ENCODE data around the gene EP400. TPM values are rescaled to one million over a fixed set of nuclear protein-coding genes. Genes with fewer than 3 reads are reported as not detected.

EP400 gene
- total RNA-seq, 1 experiment from 2014 or later, result 80.1 TPM

DNA sequence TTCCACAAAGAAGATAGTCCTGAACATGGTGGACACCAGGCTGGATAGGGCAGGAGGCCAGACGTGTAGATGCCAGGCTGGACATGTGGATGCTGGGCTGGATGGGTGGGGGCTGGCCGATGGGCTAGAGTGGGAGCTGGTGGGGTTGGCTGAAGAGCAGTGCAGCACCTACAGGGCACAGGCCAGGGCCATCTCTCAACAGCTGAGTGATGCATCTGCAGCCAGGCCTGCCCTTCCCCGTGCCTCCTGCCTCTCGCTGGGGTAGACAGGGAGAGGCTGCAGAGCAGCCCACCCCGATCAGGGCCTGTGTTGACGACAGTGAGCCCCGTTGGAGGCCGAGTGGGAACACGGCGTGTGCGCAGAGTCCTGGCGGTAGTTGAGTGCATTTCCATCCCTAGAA is 39.3 kb downstream of the EP400 start:
- BruUV-seq (replicated peaks), result no TSS peak
- no peak for TF ChIP-seq EZH2 (IDR thresholded peaks at IDR 0.05; ENCODE audit: borderline replicate concordance, low read depth, low read length, poor library complexity, severe bottlenecking)
- TF ChIP-seq, protein P1, sequence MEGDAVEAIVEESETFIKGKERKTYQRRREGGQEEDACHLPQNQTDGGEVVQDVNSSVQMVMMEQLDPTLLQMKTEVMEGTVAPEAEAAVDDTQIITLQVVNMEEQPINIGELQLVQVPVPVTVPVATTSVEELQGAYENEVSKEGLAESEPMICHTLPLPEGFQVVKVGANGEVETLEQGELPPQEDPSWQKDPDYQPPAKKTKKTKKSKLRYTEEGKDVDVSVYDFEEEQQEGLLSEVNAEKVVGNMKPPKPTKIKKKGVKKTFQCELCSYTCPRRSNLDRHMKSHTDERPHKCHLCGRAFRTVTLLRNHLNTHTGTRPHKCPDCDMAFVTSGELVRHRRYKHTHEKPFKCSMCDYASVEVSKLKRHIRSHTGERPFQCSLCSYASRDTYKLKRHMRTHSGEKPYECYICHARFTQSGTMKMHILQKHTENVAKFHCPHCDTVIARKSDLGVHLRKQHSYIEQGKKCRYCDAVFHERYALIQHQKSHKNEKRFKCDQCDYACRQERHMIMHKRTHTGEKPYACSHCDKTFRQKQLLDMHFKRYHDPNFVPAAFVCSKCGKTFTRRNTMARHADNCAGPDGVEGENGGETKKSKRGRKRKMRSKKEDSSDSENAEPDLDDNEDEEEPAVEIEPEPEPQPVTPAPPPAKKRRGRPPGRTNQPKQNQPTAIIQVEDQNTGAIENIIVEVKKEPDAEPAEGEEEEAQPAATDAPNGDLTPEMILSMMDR (conservative IDR thresholded peaks at IDR 0.05; ENCODE audit: low read depth, low read length), result no peak
- no peaks in the 10 kb centered on the region for H3K27me3 ChIP-seq (replicated peaks; ENCODE audit: insufficient read depth, low read depth, low read length, poor library complexity)
- H3K4me3 ChIP-seq (ENCODE audit: low read depth, low read length, poor library complexity, severe bottlenecking), result no peak overlapping the region
- H3K36me3 ChIP-seq (ENCODE audit: insufficient read depth, low read length, poor library complexity, severe bottlenecking), result peaks cover 52% of the 10 kb centered on the region
- intact Hi-C loops (cut with micrococcal nuclease; ENCODE audit: unreplicated experiment), result loop anchor here (5.0 kb wide), 1 partner anchor 37 kb away; no protein-coding TSS in a partner anchor
- peaks cover 56% of the 10 kb centered on the region for H3K4me1 ChIP-seq (ENCODE audit: insufficient read depth, low read length, poor library complexity, severe bottlenecking)
- ChIA-PET POLR2A (ENCODE audit: low non-redundant PET) (no interaction called here), CTCF (no interaction called here)
- H3K9me3 ChIP-seq (ENCODE audit: low read depth, low read length, poor library complexity, severe bottlenecking), result no peaks in the 10 kb centered on the region
- DNase-seq (ENCODE audit: low spot score), result no peak
- H3K27ac ChIP-seq (ENCODE audit: low read depth, low read length, poor library complexity, severe bottlenecking), result peak overlapping the region; percentile 82

DNA sequence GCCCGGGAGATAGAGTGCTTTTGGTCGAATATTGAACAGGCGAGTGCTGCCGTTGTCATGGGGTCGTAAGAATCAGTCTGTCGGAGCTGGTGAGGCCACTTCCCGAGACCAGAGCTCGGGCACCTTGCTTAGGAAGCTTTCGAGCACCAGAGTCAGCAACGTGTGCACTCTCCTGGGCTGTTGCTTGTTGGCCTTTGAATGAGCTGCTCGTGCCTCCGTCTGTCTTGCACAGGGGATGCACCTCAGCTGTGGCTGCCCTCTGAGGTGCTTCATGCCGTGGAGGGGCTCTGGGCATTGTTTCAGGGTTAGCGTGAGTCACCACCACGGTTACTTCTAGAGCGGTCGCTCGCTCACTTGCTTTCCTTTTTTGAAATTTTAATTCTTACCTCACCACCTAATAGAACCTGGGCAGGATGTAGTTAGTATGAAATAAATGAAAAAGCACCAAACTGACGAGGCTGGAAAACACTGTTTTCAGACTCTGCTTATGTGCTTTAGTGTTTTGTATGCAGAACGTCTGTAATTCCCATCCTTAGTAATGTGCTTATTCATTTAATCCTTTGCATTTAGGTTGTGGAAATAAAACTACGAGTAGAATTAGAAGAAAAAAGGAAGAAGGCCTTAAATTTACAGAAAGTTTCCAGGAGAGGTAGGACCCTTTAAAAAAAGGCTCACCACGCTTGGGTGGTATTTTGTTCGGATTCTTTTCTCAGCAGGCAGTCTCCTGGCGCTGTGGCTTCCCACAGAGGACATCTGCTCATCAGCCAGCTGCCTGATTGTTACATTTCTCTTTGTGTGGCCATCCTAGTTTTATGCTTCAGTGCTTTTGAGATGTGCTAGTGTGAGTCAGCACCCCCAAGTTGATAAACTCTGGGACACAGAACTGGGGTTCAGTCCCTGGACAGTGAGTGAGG is 40.6 kb downstream of the EP400 start:
- H3K4me1 ChIP-seq (ENCODE audit: insufficient read depth, low read length, poor library complexity, severe bottlenecking), result peaks cover 56% of the 10 kb centered on the region
- ChIA-PET POLR2A (ENCODE audit: low non-redundant PET) (interaction anchor here (0.6 kb wide), 1 partner anchor 447 kb away, joined by 4 read pairs; no protein-coding TSS in a partner anchor), CTCF (no interaction called here)
- no TSS peak for BruUV-seq (replicated peaks)
- TF ChIP-seq EZH2 (IDR thresholded peaks at IDR 0.05; ENCODE audit: borderline replicate concordance, low read depth, low read length, poor library complexity, severe bottlenecking), result no peak
- H3K9me3 ChIP-seq (ENCODE audit: low read depth, low read length, poor library complexity, severe bottlenecking), result no peaks in the 10 kb centered on the region
- peak; percentile 88 for DNase-seq (ENCODE audit: low spot score)
- H3K4me3 ChIP-seq (ENCODE audit: low read depth, low read length, poor library complexity, severe bottlenecking), result no peak overlapping the region
- H3K27me3 ChIP-seq (replicated peaks; ENCODE audit: insufficient read depth, low read depth, low read length, poor library complexity), result no peaks in the 10 kb centered on the region
- H3K27ac ChIP-seq (ENCODE audit: low read depth, low read length, poor library complexity, severe bottlenecking), result peak overlapping the region; percentile 82
- H3K36me3 ChIP-seq (ENCODE audit: insufficient read depth, low read length, poor library complexity, severe bottlenecking), result peaks cover 61% of the 10 kb centered on the region
- intact Hi-C loops (cut with micrococcal nuclease; ENCODE audit: unreplicated experiment), result no loop called here

GRCh38 chr12:131990980-131991305 is 41.2 kb downstream of the EP400 start:
- Histone ChIP-seq H3K9me3 (ENCODE audit: low read depth, low read length, poor library complexity, severe bottlenecking) (no peaks in the 10 kb centered on the region), H3K4me1 (ENCODE audit: insufficient read depth, low read length, poor library complexity, severe bottlenecking) (peaks cover 56% of the 10 kb centered on the region), H3K27ac (ENCODE audit: low read depth, low read length, poor library complexity, severe bottlenecking) (peak overlapping the region; percentile 82), H3K27me3 (replicated peaks; ENCODE audit: insufficient read depth, low read depth, low read length, poor library complexity) (no peaks in the 10 kb centered on the region), H3K36me3 (ENCODE audit: insufficient read depth, low read length, poor library complexity, severe bottlenecking) (peaks cover 57% of the 10 kb centered on the region), H3K4me3 (ENCODE audit: low read depth, low read length, poor library complexity, severe bottlenecking) (no peak overlapping the region)
- no TSS peak for BruUV-seq (replicated peaks)
- DNase-seq (ENCODE audit: low spot score), result no peak
- ChIA-PET CTCF (interaction anchor here (0.6 kb wide), 1 partner anchor 10 kb away, joined by 4 read pairs; no protein-coding TSS in a partner anchor), POLR2A (ENCODE audit: low non-redundant PET) (no interaction called here)
- no peak for TF ChIP-seq EZH2 (IDR thresholded peaks at IDR 0.05; ENCODE audit: borderline replicate concordance, low read depth, low read length, poor library complexity, severe bottlenecking)
- intact Hi-C loops (cut with micrococcal nuclease; ENCODE audit: unreplicated experiment), result no loop called here

GRCh38 chr12:131991816-131992430 is 42.2 kb downstream of the EP400 start:
- no peak for TF ChIP-seq EZH2 (IDR thresholded peaks at IDR 0.05; ENCODE audit: borderline replicate concordance, low read depth, low read length, poor library complexity, severe bottlenecking)
- TF ChIP-seq, protein P1 (conservative IDR thresholded peaks at IDR 0.05; ENCODE audit: low read depth, low read length), result no peak
- H3K27ac ChIP-seq (ENCODE audit: low read depth, low read length, poor library complexity, severe bottlenecking), result peak overlapping the region; percentile 82
- H3K27me3 ChIP-seq (replicated peaks; ENCODE audit: insufficient read depth, low read depth, low read length, poor library complexity), result no peaks in the 10 kb centered on the region
- no peaks in the 10 kb centered on the region for H3K9me3 ChIP-seq (ENCODE audit: low read depth, low read length, poor library complexity, severe bottlenecking)
- no peak for DNase-seq (ENCODE audit: low spot score)
- no TSS peak for BruUV-seq (replicated peaks)
- no peak overlapping the region for H3K4me3 ChIP-seq (ENCODE audit: low read depth, low read length, poor library complexity, severe bottlenecking)
- H3K4me1 ChIP-seq (ENCODE audit: insufficient read depth, low read length, poor library complexity, severe bottlenecking), result peaks cover 50% of the 10 kb centered on the region
- intact Hi-C loops (cut with micrococcal nuclease; ENCODE audit: unreplicated experiment), result no loop called here
- H3K36me3 ChIP-seq (ENCODE audit: insufficient read depth, low read length, poor library complexity, severe bottlenecking), result peaks cover 51% of the 10 kb centered on the region
- ChIA-PET CTCF (no interaction called here), POLR2A (ENCODE audit: low non-redundant PET) (interaction anchor here (0.6 kb wide), 1 partner anchor 49 kb away, joined by 3 read pairs; no protein-coding TSS in a partner anchor)
